HG03280 (cell line): ENCODE results near the gene BARHL2.
A peak's percentile ranks its signal among the peaks of the same experiment; 100 is the strongest.

Experiments used
- ATAC-seq: cut with Tn5 transposase; IDR thresholded peaks from one replicate; pipeline ENCODE4 v1.9.1; 2021; ENCODE audit warnings: mild to moderate bottlenecking, moderate library complexity; ENCODE audit not compliant: unreplicated experiment

The BARHL2 gene

GRCh38 chr1:90724926-90725656 is 8.0 kb upstream of the BARHL2 start:
- no peak for ATAC-seq

GRCh38 chr1:90724361-90724760 is 7.3 kb upstream of the BARHL2 start:
- ATAC-seq = no peak

- ATAC-seq = no peak
Measured at GRCh38 chr1:90723590-90724108, 6.5 kb upstream of the BARHL2 start.

GRCh38 chr1:90722874-90723589 is 5.9 kb upstream of the BARHL2 start:
- ATAC-seq = no peak

- peak; percentile 68 for ATAC-seq
Measured at GRCh38 chr1:90721210-90722194, 4.4 kb upstream of the BARHL2 start.

- ATAC-seq = no peak
Measured at GRCh38 chr1:90720145-90720636, 3.1 kb upstream of the BARHL2 start.

- no peak for ATAC-seq
Measured at GRCh38 chr1:90719330-90720144, 2.4 kb upstream of the BARHL2 start.

GRCh38 chr1:90718411-90719329 is 1.6 kb upstream of the BARHL2 start:
- no peak for ATAC-seq

GRCh38 chr1:90717665-90718410 is 736 bp upstream of the BARHL2 start:
- no peak for ATAC-seq

GRCh38 chr1:90717356-90717664 is 208 bp upstream of the BARHL2 start:
- no peak for ATAC-seq

- no peak for ATAC-seq
Measured at GRCh38 chr1:90716243-90716551, 905 bp downstream of the BARHL2 start.

GRCh38 chr1:90715309-90715708 is 1.8 kb downstream of the BARHL2 start:
- ATAC-seq = no peak

- ATAC-seq = no peak
Measured at GRCh38 chr1:90714521-90714951, 2.6 kb downstream of the BARHL2 start.

GRCh38 chr1:90713741-90714509 is 3.2 kb downstream of the BARHL2 start:
- no peak for ATAC-seq

- ATAC-seq = no peak
Measured at GRCh38 chr1:90712915-90713730, 4.0 kb downstream of the BARHL2 start.

- no peak for ATAC-seq
Measured at GRCh38 chr1:90712153-90712856, 4.8 kb downstream of the BARHL2 start.
